IPS-NIHi7 (cell line): ENCODE measurements around the gene COL18A1.
A peak's percentile ranks its signal among the peaks of the same experiment; 100 is the strongest.

Experiments used
- DNase-seq: peaks from one replicate; pipeline ENCODE4 v3.0.0; 2012; ENCODE audit warnings: mixed read lengths; ENCODE audit errors: extremely low spot score

Gene COL18A1

GRCh38 chr21:45533361-45533845 lies 128.4 kb downstream of the COL18A1 start:
- no peak for DNase-seq

- no peak for DNase-seq
These were observed 129.1 kb downstream of the COL18A1 start for GRCh38 chr21:45533846-45534635.

- DNase-seq: no peak
These were observed 129.8 kb downstream of the COL18A1 start for GRCh38 chr21:45534636-45535331.

- DNase-seq: no peak
These were observed 130.5 kb downstream of the COL18A1 start for GRCh38 chr21:45535341-45536081.

GRCh38 chr21:45536301-45537081 lies 131.5 kb downstream of the COL18A1 start:
- DNase-seq: no peak

- no peak for DNase-seq
These were observed 132.3 kb downstream of the COL18A1 start for GRCh38 chr21:45537111-45537745.

GRCh38 chr21:45537746-45538291 lies 132.9 kb downstream of the COL18A1 start:
- DNase-seq: no peak

GRCh38 chr21:45538381-45539045 lies 133.5 kb downstream of the COL18A1 start:
- DNase-seq: no peak

- DNase-seq: no peak
These were observed 134.3 kb downstream of the COL18A1 start for GRCh38 chr21:45539046-45539795.

GRCh38 chr21:45539796-45540600 lies 135.0 kb downstream of the COL18A1 start:
- DNase-seq: no peak

- no peak for DNase-seq
These were observed 135.6 kb downstream of the COL18A1 start for GRCh38 chr21:45540601-45540970.

GRCh38 chr21:45541221-45542039 lies 136.5 kb downstream of the COL18A1 start:
- peak; percentile 66 for DNase-seq

- peak; percentile 92 for DNase-seq
These were observed 137.3 kb downstream of the COL18A1 start, which contains the start of gene SLC19A1 for GRCh38 chr21:45542242-45542666. SLC19A1 (minus strand) TSS chr21:45542440; CDS start chr21:45537959, 4,481 bp downstream.

GRCh38 chr21:45542667-45543370 lies 137.9 kb downstream of the COL18A1 start:
- peak; percentile 23 for DNase-seq

GRCh38 chr21:45543371-45543709 lies 138.4 kb downstream of the COL18A1 start:
- DNase-seq: peak; percentile 11

- peak; percentile 16 for DNase-seq
These were observed 138.9 kb downstream of the COL18A1 start for GRCh38 chr21:45543710-45544448.
